K562 (cell line): ENCODE data around the gene HS2ST1. TPM values are rescaled to one million over a fixed set of nuclear protein-coding genes. Genes with fewer than 3 reads are reported as not detected.

Experiments used
- ATAC-seq: fragments of 200-7000 bp; cut with Tn5 transposase; 3 replicates; pipeline ENCODE4 v1.9.1; 2020; ENCODE audit warnings: moderate library complexity
- BruUV-seq: library from RNA; stranded (reverse); fragments of 400-500 nt; replicated peaks from 2 replicates; lab custom pipeline; 2021; lab: Mats Ljungman, UMichigan
- CTCF ChIA-PET: fragments of 300-600 bp; formaldehyde crosslinking; extraction: SDS; loops from one replicate; lab custom pipeline; 2021; ENCODE audit warnings: low intra/inter-chr PET ratio; lab: Yijun Ruan, JAX
- POLR2A ChIA-PET: fragments of 300-600, 350-650 bp; sonication (Branson Sonifier 250); formaldehyde crosslinking; extraction: SDS; loops from one replicate; lab custom pipeline; 2021; ENCODE audit warnings: antibody characterized with exemption, inconsistent platforms; lab: Yijun Ruan, JAX
- DNase-seq, 4 experiments: peaks; one replicate each; pipeline versions ENCODE4 v3.0.0 to v3.0.0-alpha.2; 2011 to 2018; ENCODE audit warnings: low spot score in 3 of 4, mixed read lengths in 3 of 4; ENCODE audit errors: extremely low read depth in 1 of 4
- FAIRE-seq: peaks from 2 replicates; lab custom pipeline; 2011; peaks lifted over from hg19 to GRCh38; lab: Jason Lieb, UNC
- H2AFZ ChIP-seq: 2 replicates; pipeline ENCODE4 v1.6.0; 2011; ENCODE audit warnings: low read depth, low read length, control low read depth, inconsistent platforms
- H3K27ac ChIP-seq: fragments of 200-600 bp; 3 replicates; pipeline ENCODE4 v1.8.0; 2011; ENCODE audit warnings: low read depth, mild to moderate bottlenecking, control low read depth, inconsistent platforms, low read length, moderate library complexity, mixed read lengths; ENCODE audit errors: extremely low read depth
- H3K27me3 ChIP-seq, 2 experiments: fragments of 300-600 bp in 1 of 2; 2 replicates in 1 of 2; 3 replicates in 1 of 2; pipeline versions ENCODE4 v1.6.0 to v1.8.0; 2011; ENCODE audit warnings: inconsistent platforms in 2 of 2, low read length in 2 of 2, mild to moderate bottlenecking in 1 of 2, mixed read lengths in 1 of 2, moderate library complexity in 1 of 2; ENCODE audit not compliant: control insufficient read depth in 2 of 2, insufficient read depth in 2 of 2
- H3K36me3 ChIP-seq: fragments of 300-600 bp; 3 replicates; pipeline ENCODE4 v1.8.0; 2011; ENCODE audit warnings: mild to moderate bottlenecking, low read length, inconsistent platforms; ENCODE audit not compliant: control insufficient read depth, insufficient read depth
- H3K4me1 ChIP-seq, 2 experiments: fragments of 200-600 bp in 1 of 2; replicated peaks in 1 of 2; 2 replicates in 1 of 2; 3 replicates in 1 of 2; pipeline versions ENCODE4 v1.5.1 to v1.8.0; 2011; ENCODE audit warnings: inconsistent platforms in 2 of 2, low read length in 2 of 2, mild to moderate bottlenecking in 1 of 2, mixed read lengths in 1 of 2, moderate library complexity in 1 of 2; ENCODE audit not compliant: control insufficient read depth in 2 of 2, insufficient read depth in 2 of 2
- H3K4me2 ChIP-seq: 2 replicates; pipeline ENCODE4 v1.6.1; 2011; ENCODE audit warnings: low read length, control low read depth, inconsistent platforms, mixed read lengths; ENCODE audit not compliant: insufficient read depth
- H3K4me3 ChIP-seq: fragments of 200-600 bp; sonication (generic), shearing (Covaris generic); 2 replicates; pipeline ENCODE4 v1.5.1; 2016; ENCODE audit warnings: control low read depth, inconsistent platforms
- H3K79me2 ChIP-seq: fragments of 200-600 bp; 3 replicates; pipeline ENCODE4 v1.8.0; 2011; ENCODE audit warnings: low read length, inconsistent platforms; ENCODE audit not compliant: control insufficient read depth, insufficient read depth
- H3K9ac ChIP-seq, 2 experiments: 2 replicates each; pipeline versions ENCODE4 v1.6.0 to v1.6.1; 2011; ENCODE audit warnings: low read depth in 2 of 2, low read length in 2 of 2, control low read depth in 1 of 2, inconsistent platforms in 1 of 2, mild to moderate bottlenecking in 1 of 2, mixed read lengths in 1 of 2; ENCODE audit not compliant: insufficient read depth in 1 of 2
- H3K9me1 ChIP-seq: one replicate; pipeline ENCODE4 v1.6.0; 2011; ENCODE audit warnings: inconsistent platforms, mild to moderate bottlenecking, low read length, moderate library complexity; ENCODE audit not compliant: control insufficient read depth, insufficient read depth
- H3K9me3 ChIP-seq: replicated peaks from 2 replicates; pipeline ENCODE4 v1.5.1; 2011; ENCODE audit warnings: low read depth, low read length, inconsistent platforms; ENCODE audit not compliant: control insufficient read depth, insufficient read depth
- H4K20me1 ChIP-seq: replicated peaks from 2 replicates; pipeline ENCODE4 v1.6.1; 2011; ENCODE audit warnings: low read length, inconsistent platforms, mixed read lengths; ENCODE audit not compliant: control insufficient read depth, insufficient read depth
- AFF4 ChIP-seq: sonication (generic); formaldehyde crosslinking; IDR thresholded peaks from 2 replicates; pipeline ENCODE4 v1.8.0; 2023; ENCODE audit warnings: mild to moderate bottlenecking, missing genetic modification reagents
- CBX1 ChIP-seq: sonication (generic); IDR thresholded peaks from 2 replicates; pipeline ENCODE4 v1.6.1; 2016; ENCODE audit warnings: antibody characterized with exemption, low read depth, mild to moderate bottlenecking
- CEBPB ChIP-seq: fragments of 450-650 bp; IDR thresholded peaks from 2 replicates; pipeline ENCODE4 v1.6.1; 2016; ENCODE audit warnings: missing genetic modification characterization, missing compliant biosample characterization
- EZH2 ChIP-seq: IDR thresholded peaks from 2 replicates; pipeline ENCODE4 v1.6.1; 2012; ENCODE audit warnings: low read depth, mild to moderate bottlenecking, inconsistent platforms, low read length, borderline replicate concordance
- GATA2 ChIP-seq: sonication (generic); formaldehyde crosslinking; IDR thresholded peaks from 2 replicates; pipeline ENCODE4 v1.4.0; 2020; ENCODE audit warnings: mild to moderate bottlenecking, missing genetic modification reagents
- HCFC1 ChIP-seq: IDR thresholded peaks from 2 replicates; pipeline ENCODE4 v1.6.1; 2012; ENCODE audit warnings: low read depth, low read length, improper control_type of control experiment
- JUNB ChIP-seq: fragments of 450-650 bp; formaldehyde crosslinking; conservative IDR thresholded peaks from 2 replicates; pipeline ENCODE4 v1.4.0; 2020; ENCODE audit warnings: mild to moderate bottlenecking
- KAT8 ChIP-seq: fragments of 450-650 bp; IDR thresholded peaks from 2 replicates; pipeline ENCODE4 v1.6.1; 2016; ENCODE audit warnings: low read depth, mild to moderate bottlenecking
- NR2C2 ChIP-seq, 2 experiments: fragments of 200-800 bp in 1 of 2; sonication (Bioruptor generic) in 1 of 2; sonication (generic) in 1 of 2; formaldehyde crosslinking in 1 of 2; IDR thresholded peaks; 2 replicates each; pipeline versions ENCODE4 v1.6.1 to v1.8.0; 2016 to 2022; ENCODE audit warnings: mild to moderate bottlenecking in 1 of 2, missing compliant biosample characterization in 1 of 2, missing genetic modification characterization in 1 of 2, missing genetic modification reagents in 1 of 2
- RBM34 ChIP-seq: fragments of 200-400 bp; formaldehyde crosslinking; IDR thresholded peaks from 2 replicates; pipeline ENCODE4 v1.6.1; 2018; ENCODE audit warnings: low read length, borderline replicate concordance; ENCODE audit not compliant: insufficient read depth
- YY1 ChIP-seq, 3 experiments: IDR thresholded peaks; 2 replicates each; pipeline ENCODE4 v1.6.1; 2011; ENCODE audit warnings: low read length in 2 of 3, mild to moderate bottlenecking in 2 of 3, moderate library complexity in 2 of 3, borderline replicate concordance in 1 of 3, control low read depth in 1 of 3, low read depth in 1 of 3; ENCODE audit not compliant: insufficient read depth in 3 of 3, insufficient replicate concordance in 2 of 3, control insufficient read depth in 1 of 3, insufficient read length in 1 of 3; ENCODE audit errors: extremely low read depth in 1 of 3
- ZBTB43 ChIP-seq: sonication (generic); formaldehyde crosslinking; IDR thresholded peaks from 2 replicates; pipeline ENCODE4 v1.8.0; 2023; ENCODE audit warnings: mild to moderate bottlenecking, missing genetic modification reagents
- ZNF263 ChIP-seq: sonication (generic); formaldehyde crosslinking; IDR thresholded peaks from 2 replicates; pipeline ENCODE4 v1.8.0; 2022; ENCODE audit warnings: mild to moderate bottlenecking, missing genetic modification reagents, borderline replicate concordance
- ZNF699 ChIP-seq: fragments of 250-450 bp; sonication (Bioruptor Pico); IDR thresholded peaks from 2 replicates; pipeline ENCODE4 v1.8.0; 2021; ENCODE audit warnings: mild to moderate bottlenecking, moderate library complexity; ENCODE audit not compliant: insufficient replicate concordance
- ZNF830 ChIP-seq: fragments of 250-450 bp; sonication (Bioruptor Pico); IDR thresholded peaks from 2 replicates; pipeline ENCODE4 v1.5.0; 2021; ENCODE audit warnings: mild to moderate bottlenecking
- WGBS: fragments of 100-300 bp; shearing (Covaris generic); methylation state at CpG from one replicate; pipeline ENCODE4 v1.1.6; 2016; ENCODE audit warnings: low coverage, mixed read lengths; ENCODE audit not compliant: insufficient coverage; ENCODE audit errors: missing lambda C conversion rate; 5-methylcytosine and 5-hydroxymethylcytosine counted together
- in situ Hi-C: fragments of 300-500 bp; cut with MboI; formaldehyde crosslinking; loops from 4 replicates; pipeline ENCODE4 v1.15.0; 2018; ENCODE audit warnings: inconsistent platforms, mixed read lengths
- intact Hi-C: fragments of 100-400 bp; cut with micrococcal nuclease; formaldehyde crosslinking; loops from 2 replicates; pipeline ENCODE4 v1.14.2; 2022
- polyA plus RNA-seq, 8 experiments: library from polyadenylated mRNA; depleted of rRNA in 4 of 8; stranded (reverse) in 5 of 8; unstranded in 3 of 8; fragments of >200 nt; fragmentation: Nextera tagmentation in 2 of 8; fragmentation: Illumina TruSeq in 1 of 8; extraction: Ambion mirVana in 2 of 8; extraction: Trizol in 1 of 8; gene quantifications; 2 replicates each; pipeline versions ENCODE4 v1.2.1 to v1.2.3, GENCODE V29; 2011 to 2014; ENCODE audit warnings: inconsistent platforms in 1 of 8, missing spikeins in 1 of 8
- total RNA-seq, 7 experiments: library from RNA; depleted of rRNA in 6 of 7; stranded (reverse); fragments of >200 nt in 6 of 7; fragmentation: Illumina TruSeq in 2 of 7; extraction: Trizol in 2 of 7; gene quantifications; 2 replicates each; pipeline versions ENCODE4 v1.2.1 to v1.2.3, GENCODE V29; 2011 to 2021; ENCODE audit warnings: low replicate concordance in 1 of 7

Gene HS2ST1
- total and polyA plus RNA-seq, 9 of the 15 experiments (the other 6 are each of a cell fraction or from before 2014, with no cell fraction given), result 7.7 to 43.3 (median 25.8) TPM

GRCh38 chr1:86914998-86915736 is 732 bp downstream of the HS2ST1 start:
- in situ Hi-C loops (no loop called here), intact Hi-C loops (loop anchor here (1.0 to 5.0 kb wide), 4 partner anchors 37 to 78 kb away; no protein-coding TSS in a partner anchor)
- H3K79me2 ChIP-seq, result peaks cover 96% of the 10 kb centered on the region
- no peaks in the 10 kb centered on the region for H3K9me1 ChIP-seq
- CTCF ChIA-PET, result no interaction called here
- H3K4me2 ChIP-seq, result peak overlapping the region; percentile 94
- peak overlapping the region; percentile 77 for H2AFZ ChIP-seq
- FAIRE-seq, result peak; percentile 46
- POLR2A ChIA-PET, result interaction anchor here (1.0 to 5.4 kb wide), 13 partner anchors 12 to 134 kb away, joined by 3 to 39 read pairs (median 4); no protein-coding TSS in a partner anchor
- BruUV-seq, result TSS peak; percentile 61
- peak overlapping the region; percentile 85 for H3K27ac ChIP-seq
- H4K20me1 ChIP-seq, result peaks cover 8% of the 10 kb centered on the region; the same call in 1 of the 2 replicates
- H3K9me3 ChIP-seq, result no peaks in the 10 kb centered on the region
- peaks cover 19% of the 10 kb centered on the region; the same call in 2 of the 3 replicates for H3K36me3 ChIP-seq
- H3K27me3 ChIP-seq, result no peaks in the 10 kb centered on the region
- H3K4me3 ChIP-seq, result peak overlapping the region; percentile 92
- peak in 2 of 4 experiments; percentile 32 to 68 for DNase-seq
- H3K9ac ChIP-seq, result peak overlapping the region; percentile 83 to 99
- WGBS, result under 1% methylated on average over 36 of the region's 43 CpGs
- peak; percentile 67 for ATAC-seq
- H3K4me1 ChIP-seq, result peaks cover 6 to 10% of the 10 kb centered on the region in 2 experiments; a peak in 3 of 5 replicates
- TF ChIP-seq NR2C2 (CRISPR knock-in tag; IDR thresholded peaks at IDR 0.05) (no peak), NR2C2 (tag; IDR thresholded peaks at IDR 0.05) (peak; percentile 77), ZNF263 (CRISPR knock-in tag) (peak; percentile 99), HCFC1 (no peak), ZNF830 (CRISPR knock-in tag) (no peak), EZH2 (no peak), GATA2 (CRISPR knock-in tag) (no peak), CBX1 (0 out of 2 replicates have a peak, but pooled peaks have one; percentile 5), AFF4 (CRISPR knock-in tag) (no peak), JUNB (CRISPR knock-in tag) (no peak), YY1 (IDR thresholded peaks at IDR 0.05; ENCODE audit: borderline replicate concordance in 1 of 3, control insufficient read depth in 1 of 3, extremely low read depth in 1 of 3, insufficient read depth in 3 of 3, insufficient read length in 1 of 3, insufficient replicate concordance in 2 of 3, low read depth in 1 of 3, low read length in 2 of 3) (no peak), RBM34 (no peak), CEBPB (tag) (no peak), KAT8 (no peak), ZBTB43 (no peak), ZNF699 (no peak)
